ENCODE measurements around the gene EIF4G3.
A peak's percentile ranks its signal among the peaks of the same experiment; 100 is the strongest.

Gene EIF4G3

GRCh38 chr1:21219674-21220073, 43.0 kb upstream of the EIF4G3 start:
- H2AFZ ChIP-seq (ENCODE audit: low read depth, low read length, severe bottlenecking): no peak overlapping the region

GRCh38 chr1:21217812-21218596, 41.3 kb upstream of the EIF4G3 start:
- Histone ChIP-seq H3K9ac (ENCODE audit: low read length) (no peak overlapping the region), H3K4me3 (ENCODE audit: insufficient read depth, low read length, poor library complexity, severe bottlenecking) (no peak overlapping the region), H3K27ac (ENCODE audit: low read depth, low read length) (no peak overlapping the region), H4K20me1 (ENCODE audit: low read depth, low read length) (no peaks in the 10 kb centered on the region), H3K4me2 (ENCODE audit: low read depth, low read length, poor library complexity, severe bottlenecking) (no peak overlapping the region), H3K79me2 (ENCODE audit: insufficient read depth, low read length) (no peaks in the 10 kb centered on the region), H3K36me3 (ENCODE audit: low read length) (no peaks in the 10 kb centered on the region), H3K27me3 (ENCODE audit: low read length) (no peaks in the 10 kb centered on the region), H3F3A (ENCODE audit: insufficient read depth) (0 out of 2 replicates have a peak, but pooled peaks cover 4% of the 10 kb centered on the region), H2AFZ (ENCODE audit: low read depth, low read length, severe bottlenecking) (no peak overlapping the region), H3K9me3 (ENCODE audit: insufficient read depth, low read length) (no peaks in the 10 kb centered on the region), H3K9me2 (replicated peaks; ENCODE audit: insufficient read depth, low read length) (no peaks in the 10 kb centered on the region)
- TF ChIP-seq CTCF (IDR thresholded peaks at IDR 0.05; ENCODE audit: insufficient read depth, low read length, poor library complexity, severe bottlenecking) (no peak), EZH2phosphoT487 (conservative IDR thresholded peaks at IDR 0.05; ENCODE audit: low read length) (no peak)

More at GRCh38 chr1:21219674-21220073, 43.0 kb upstream of the EIF4G3 start:
- H3K4me2 ChIP-seq (ENCODE audit: low read depth, low read length, poor library complexity, severe bottlenecking): no peak overlapping the region
- no peaks in the 10 kb centered on the region for H3K9me2 ChIP-seq (replicated peaks; ENCODE audit: insufficient read depth, low read length)
- H3K79me2 ChIP-seq (ENCODE audit: insufficient read depth, low read length): no peaks in the 10 kb centered on the region
- no peaks in the 10 kb centered on the region for H3K36me3 ChIP-seq (ENCODE audit: low read length)
- H3K27me3 ChIP-seq (ENCODE audit: low read length): no peaks in the 10 kb centered on the region
- TF ChIP-seq CTCF (IDR thresholded peaks at IDR 0.05; ENCODE audit: insufficient read depth, low read length, poor library complexity, severe bottlenecking) (no peak), EZH2phosphoT487 (conservative IDR thresholded peaks at IDR 0.05; ENCODE audit: low read length) (no peak)
- no peaks in the 10 kb centered on the region for H4K20me1 ChIP-seq (ENCODE audit: low read depth, low read length)
- H3F3A ChIP-seq (ENCODE audit: insufficient read depth): no peaks in the 10 kb centered on the region
- no peak overlapping the region for H3K27ac ChIP-seq (ENCODE audit: low read depth, low read length)
- H3K9me3 ChIP-seq (ENCODE audit: insufficient read depth, low read length): no peaks in the 10 kb centered on the region
- no peak overlapping the region for H3K4me3 ChIP-seq (ENCODE audit: insufficient read depth, low read length, poor library complexity, severe bottlenecking)
- H3K9ac ChIP-seq (ENCODE audit: low read length): no peak overlapping the region

- H2AFZ ChIP-seq (ENCODE audit: low read depth, low read length, severe bottlenecking): no peak overlapping the region
- no peaks in the 10 kb centered on the region for H3K9me2 ChIP-seq (replicated peaks; ENCODE audit: insufficient read depth, low read length)
- no peaks in the 10 kb centered on the region for H4K20me1 ChIP-seq (ENCODE audit: low read depth, low read length)
- TF ChIP-seq EZH2phosphoT487 (conservative IDR thresholded peaks at IDR 0.05; ENCODE audit: low read length) (no peak), CTCF (IDR thresholded peaks at IDR 0.05; ENCODE audit: insufficient read depth, low read length, poor library complexity, severe bottlenecking) (peak; percentile 97)
- H3K4me2 ChIP-seq (ENCODE audit: low read depth, low read length, poor library complexity, severe bottlenecking): no peak overlapping the region
- no peaks in the 10 kb centered on the region for H3K27me3 ChIP-seq (ENCODE audit: low read length)
- H3K27ac ChIP-seq (ENCODE audit: low read depth, low read length): no peak overlapping the region
- H3K36me3 ChIP-seq (ENCODE audit: low read length): no peaks in the 10 kb centered on the region
- H3K9me3 ChIP-seq (ENCODE audit: insufficient read depth, low read length): no peaks in the 10 kb centered on the region
- H3K79me2 ChIP-seq (ENCODE audit: insufficient read depth, low read length): no peaks in the 10 kb centered on the region
- no peak overlapping the region for H3K9ac ChIP-seq (ENCODE audit: low read length)
- H3K4me3 ChIP-seq (ENCODE audit: insufficient read depth, low read length, poor library complexity, severe bottlenecking): no peak overlapping the region
- H3F3A ChIP-seq (ENCODE audit: insufficient read depth): 0 out of 2 replicates have a peak, but pooled peaks cover 4% of the 10 kb centered on the region
Observed at GRCh38 chr1:21216835-21217811, 40.4 kb upstream of the EIF4G3 start.
